Endothelial cell of umbilical vein (primary cell): Measurements from ENCODE around the gene RBM3. TPM values are rescaled to one million over a fixed set of nuclear protein-coding genes. Genes with fewer than 3 reads are reported as not detected.

Experiments
- BruUV-seq: library from RNA; stranded (reverse); fragments of 400-500 nt; replicated peaks from 2 replicates; lab custom pipeline; 2021; lab: Mats Ljungman, UMichigan
- CTCF ChIA-PET: fragments of 300-600, 350-600 bp; sonication (Branson Sonifier 250); formaldehyde crosslinking; loops from one replicate; lab custom pipeline; 2021; ENCODE audit warnings: antibody characterized with exemption, inconsistent platforms; lab: Charles Lee
- POLR2A ChIA-PET: fragments of 300-600, 350-600 bp; sonication (Branson Sonifier 250); formaldehyde crosslinking; loops from one replicate; lab custom pipeline; 2021; ENCODE audit warnings: antibody characterized with exemption, inconsistent platforms; lab: Charles Lee
- DNase-seq: peaks from one replicate; pipeline ENCODE4 v3.0.0-alpha.2; 2011; ENCODE audit warnings: low read depth, low spot score
- FAIRE-seq: peaks from 2 replicates; lab custom pipeline; 2011; peaks lifted over from hg19 to GRCh38; lab: Jason Lieb, UNC
- H2AFZ ChIP-seq: 2 replicates; pipeline ENCODE4 v1.6.0; 2012; ENCODE audit warnings: low read depth, low read length, control low read depth, inconsistent platforms
- H3K27ac ChIP-seq: 2 replicates; pipeline ENCODE4 v1.5.1; 2011; ENCODE audit warnings: low read depth, mild to moderate bottlenecking, control low read depth, low read length, moderate library complexity; ENCODE audit not compliant: insufficient read depth
- H3K27me3 ChIP-seq, 2 experiments: 2 replicates each; pipeline versions ENCODE4 v1.6.0 to v1.6.1; 2011; ENCODE audit warnings: low read length in 2 of 2, mixed read lengths in 1 of 2; ENCODE audit not compliant: control insufficient read depth in 2 of 2, insufficient read depth in 2 of 2
- H3K36me3 ChIP-seq, 2 experiments: 2 replicates in 1 of 2; 3 replicates in 1 of 2; pipeline ENCODE4 v1.5.1; 2011; ENCODE audit warnings: low read length in 2 of 2, mild to moderate bottlenecking in 1 of 2, moderate library complexity in 1 of 2; ENCODE audit not compliant: control insufficient read depth in 2 of 2, insufficient read depth in 2 of 2; ENCODE audit errors: extremely low read depth in 1 of 2
- H3K4me1 ChIP-seq: 3 replicates; pipeline ENCODE4 v1.5.1; 2011; ENCODE audit warnings: mild to moderate bottlenecking, low read length; ENCODE audit not compliant: control insufficient read depth, insufficient read depth; ENCODE audit errors: extremely low read depth
- H3K4me2 ChIP-seq: 2 replicates; pipeline ENCODE4 v1.6.1; 2011; ENCODE audit warnings: low read length, control low read depth, mixed read lengths; ENCODE audit not compliant: insufficient read depth
- H3K4me3 ChIP-seq, 3 experiments: fragments of 200-600 bp in 1 of 3; sonication (generic), shearing (Covaris generic) in 1 of 3; replicated peaks in 1 of 3; 2 replicates each; pipeline ENCODE4 v1.5.1; 2011 to 2016; ENCODE audit warnings: control low read depth in 3 of 3, low read length in 3 of 3, mild to moderate bottlenecking in 2 of 3, inconsistent platforms in 1 of 3, low read depth in 1 of 3, moderate library complexity in 1 of 3; ENCODE audit not compliant: insufficient read depth in 1 of 3
- H3K79me2 ChIP-seq: 2 replicates; pipeline ENCODE4 v1.6.0; 2012; ENCODE audit warnings: low read length, inconsistent platforms; ENCODE audit not compliant: control insufficient read depth, insufficient read depth
- H3K9ac ChIP-seq: replicated peaks from 2 replicates; pipeline ENCODE3; 2011; ENCODE audit warnings: low read length, control low read depth; ENCODE audit not compliant: insufficient read depth; ENCODE audit errors: extremely low read depth
- H3K9me1 ChIP-seq: replicated peaks from 3 replicates; pipeline ENCODE4 v1.6.0; 2011; ENCODE audit warnings: mild to moderate bottlenecking, low read length; ENCODE audit not compliant: control insufficient read depth, insufficient read depth; ENCODE audit errors: extremely low read depth
- H3K9me3 ChIP-seq: replicated peaks from 2 replicates; pipeline ENCODE4 v1.5.1; 2012; ENCODE audit warnings: low read length, inconsistent platforms; ENCODE audit not compliant: control insufficient read depth, insufficient read depth
- H4K20me1 ChIP-seq: replicated peaks from 2 replicates; pipeline ENCODE3; 2011; ENCODE audit warnings: mild to moderate bottlenecking, low read length; ENCODE audit not compliant: control insufficient read depth, insufficient read depth; ENCODE audit errors: extremely low read depth
- CTCF ChIP-seq, 2 donors: IDR thresholded peaks; 1 replicate in 1 of 2; 2 replicates in 1 of 2; pipeline ENCODE4 v1.5.1; 2011; ENCODE audit warnings: low read length in 2 of 2, mild to moderate bottlenecking in 2 of 2, moderate library complexity in 2 of 2, control low read depth in 1 of 2, inconsistent platforms in 1 of 2, low read depth in 1 of 2; ENCODE audit not compliant: insufficient read depth in 1 of 2; ENCODE audit errors: extremely low read depth in 1 of 2
- EZH2 ChIP-seq: IDR thresholded peaks from 2 replicates; pipeline ENCODE4 v1.6.1; 2012; ENCODE audit warnings: borderline replicate concordance, low read depth, mild to moderate bottlenecking, moderate library complexity, low read length, inconsistent platforms; ENCODE audit not compliant: severe bottlenecking
- GATA2 ChIP-seq: IDR thresholded peaks from 2 replicates; pipeline ENCODE4 v1.7.0; 2011; ENCODE audit warnings: low read depth, mild to moderate bottlenecking, moderate library complexity, mixed read lengths, low read length; ENCODE audit not compliant: insufficient read length, insufficient read depth
- dilution Hi-C: fragments of 300-500 bp; cut with MboI; formaldehyde crosslinking; loops from one replicate; pipeline ENCODE4 v1.15.0; 2019; ENCODE audit warnings: low sequenced_read_pairs; ENCODE audit not compliant: extremely low pct_ligation_motif_present
- intact Hi-C: fragments of 100-400 bp; cut with micrococcal nuclease; formaldehyde crosslinking; loops from one replicate; pipeline ENCODE4 v1.10.0; 2022
- polyA plus RNA-seq, 4 experiments: library from polyadenylated mRNA; depleted of rRNA in 3 of 4; stranded (reverse) in 3 of 4; unstranded in 1 of 4; fragments of >200 nt; gene quantifications; 2 replicates each; pipeline versions ENCODE4 v1.2.1 to v1.2.3, GENCODE V29; 2011 to 2012; ENCODE audit warnings: missing spikeins in 1 of 4
- total RNA-seq: library from RNA; stranded (reverse); gene quantifications from 2 replicates; pipeline ENCODE4 v1.2.3, GENCODE V29; 2021

The RBM3 gene
- total and polyA plus RNA-seq, 2 donors (not counting 3 experiments of a cell fraction or from before 2014, with no cell fraction given): 313 to 477 TPM

GRCh38 chrX:48592971-48593370 is 18.7 kb downstream of the RBM3 start:
- Histone ChIP-seq H2AFZ (peak overlapping the region; percentile 59), H3K4me2 (peak overlapping the region; percentile 58), H4K20me1 (no peaks in the 10 kb centered on the region), H3K36me3 (no peaks in the 10 kb centered on the region), H3K27ac (peak overlapping the region; percentile 29), H3K9me3 (no peaks in the 10 kb centered on the region), H3K9me1 (no peaks in the 10 kb centered on the region), H3K4me3 (no peak overlapping the region), H3K27me3 (no peaks in the 10 kb centered on the region), H3K9ac (no peak overlapping the region), H3K79me2 (no peaks in the 10 kb centered on the region), H3K4me1 (peaks cover 29% of the 10 kb centered on the region)
- CTCF ChIA-PET: no interaction called here
- TF ChIP-seq GATA2 (peak; percentile 27), CTCF (IDR thresholded peaks at IDR 0.05; ENCODE audit: extremely low read depth in 1 of 2, insufficient read depth in 1 of 2, low read depth in 1 of 2, low read length in 2 of 2) (no peak)
- BruUV-seq: no TSS peak
- dilution Hi-C loops: no loop called here
- POLR2A ChIA-PET: interaction anchor here (0.8 to 1.3 kb wide), 2 partner anchors 19 to 53 kb away, joined by 3 read pairs; partner anchors contain the start of gene RBM3
- FAIRE-seq (no peak), DNase-seq (peak; percentile 43)
- intact Hi-C loops: loop anchor here (5.0 to 10.0 kb wide), 2 partner anchors 71 to 508 kb away; partner anchors contain the start of gene EBP

GRCh38 chrX:48595929-48596328 is 21.6 kb downstream of the RBM3 start:
- CTCF ChIA-PET: interaction anchor here (1.0 to 1.5 kb wide), 3 partner anchors 9 to 18 kb away, joined by 3 read pairs; no protein-coding TSS in a partner anchor

More at GRCh38 chrX:48595929-48596328, 21.6 kb downstream of the RBM3 start:
- intact Hi-C loops (loop anchor here (2.0 to 10.0 kb wide), 2 partner anchors 55 to 511 kb away; no protein-coding TSS in a partner anchor), dilution Hi-C loops (no loop called here)
- BruUV-seq: no TSS peak
- H3K79me2 ChIP-seq: peaks cover 9% of the 10 kb centered on the region
- TF ChIP-seq GATA2 (peak; percentile 51), EZH2 (no peak)
- no peak overlapping the region for H3K4me3 ChIP-seq
- peaks cover 3 to 12% of the 10 kb centered on the region in 2 experiments for H3K36me3 ChIP-seq
- POLR2A ChIA-PET: interaction anchor here (0.7 to 1.5 kb wide), 3 partner anchors 17 to 22 kb away, joined by 3 to 7 read pairs (median 4); partner anchors contain the start of gene RBM3
- no peaks in the 10 kb centered on the region for H3K9me3 ChIP-seq
- FAIRE-seq (peak; percentile 72), DNase-seq (peak; percentile 15)
- H3K4me1 ChIP-seq: peaks cover 25% of the 10 kb centered on the region
- H3K9me1 ChIP-seq: no peaks in the 10 kb centered on the region
- no peaks in the 10 kb centered on the region for H4K20me1 ChIP-seq
- H3K27me3 ChIP-seq: no peaks in the 10 kb centered on the region
- no peak overlapping the region for H3K9ac ChIP-seq
- peak overlapping the region; percentile 38 for H3K27ac ChIP-seq
- peak overlapping the region; percentile 60 for H3K4me2 ChIP-seq
- no peak overlapping the region for H2AFZ ChIP-seq
